Ishikawa (cell line): Measurements from ENCODE around the gene CEP97.
A peak's percentile ranks its signal among the peaks of the same experiment; 100 is the strongest.

ENCODE experiments used
- CEBPB ChIP-seq: IDR thresholded peaks from 2 replicates; pipeline ENCODE4 v1.6.1; 2012
- CREB1 ChIP-seq: IDR thresholded peaks from 2 replicates; pipeline ENCODE4 v1.6.1; 2012; ENCODE audit warnings: low read depth
- EGR1 ChIP-seq: IDR thresholded peaks from 2 replicates; pipeline ENCODE4 v1.6.1; 2012
- EP300 ChIP-seq: IDR thresholded peaks from 2 replicates; pipeline ENCODE4 v1.6.1; 2012; ENCODE audit warnings: borderline replicate concordance
- FOXM1 ChIP-seq: IDR thresholded peaks from 2 replicates; pipeline ENCODE4 v1.6.1; 2012; ENCODE audit warnings: low read depth, borderline replicate concordance
- MAX ChIP-seq: IDR thresholded peaks from 2 replicates; pipeline ENCODE4 v1.6.1; 2012
- NFIC ChIP-seq: IDR thresholded peaks from 2 replicates; pipeline ENCODE4 v1.6.1; 2012
- RAD21 ChIP-seq: IDR thresholded peaks from 2 replicates; pipeline ENCODE4 v1.6.1; 2012; ENCODE audit warnings: low read depth
- REST ChIP-seq: IDR thresholded peaks from 2 replicates; pipeline ENCODE4 v1.6.1; 2012; ENCODE audit warnings: low read depth, mild to moderate bottlenecking
- TAF1 ChIP-seq: IDR thresholded peaks from 2 replicates; pipeline ENCODE4 v1.6.1; 2012; ENCODE audit warnings: low read depth, mild to moderate bottlenecking
- TCF12 ChIP-seq: IDR thresholded peaks from 2 replicates; pipeline ENCODE4 v1.6.1; 2012; ENCODE audit warnings: low read depth
- TEAD4 ChIP-seq: IDR thresholded peaks from 2 replicates; pipeline ENCODE4 v1.6.1; 2012
- USF1 ChIP-seq: IDR thresholded peaks from 2 replicates; pipeline ENCODE4 v1.6.1; 2012
- YY1 ChIP-seq: IDR thresholded peaks from 2 replicates; pipeline ENCODE4 v1.6.1; 2012; ENCODE audit warnings: low read depth
- ZBTB7A ChIP-seq: IDR thresholded peaks from 2 replicates; pipeline ENCODE4 v1.6.1; 2012; ENCODE audit warnings: low read depth

CEP97 gene

GRCh38 chr3:101693540-101693939 is 30.9 kb upstream of the CEP97 start:
- TF ChIP-seq RAD21: peak; percentile 60

GRCh38 chr3:101695779-101696372 is 28.5 kb upstream of the CEP97 start:
- no peak for TF ChIP-seq MAX
- no peak for TF ChIP-seq TCF12
- TF ChIP-seq RAD21: peak; percentile 54

GRCh38 chr3:101701696-101702634 is 22.4 kb upstream of the CEP97 start:
- TF ChIP-seq EP300 (no peak), YY1 (no peak)

GRCh38 chr3:101702726-101703125 is 21.7 kb upstream of the CEP97 start:
- TF ChIP-seq RAD21 (no peak), NFIC (no peak), CEBPB (no peak), TAF1 (no peak), EP300 (no peak), EGR1 (no peak), FOXM1 (no peak), TCF12 (no peak), TEAD4 (no peak), ZBTB7A (no peak), CREB1 (no peak), MAX (no peak)

- TF ChIP-seq EP300: no peak
- no peak for TF ChIP-seq CEBPB
- no peak for TF ChIP-seq ZBTB7A
- no peak for TF ChIP-seq YY1
- no peak for TF ChIP-seq FOXM1
- TF ChIP-seq REST: no peak
- no peak for TF ChIP-seq TEAD4
Measured at GRCh38 chr3:101703169-101703568, 21.2 kb upstream of the CEP97 start.

- no peak for TF ChIP-seq USF1
- TF ChIP-seq CREB1: no peak
- no peak for TF ChIP-seq REST
- TF ChIP-seq EGR1: no peak
Measured at GRCh38 chr3:101709126-101709525, 15.3 kb upstream of the CEP97 start.

- TF ChIP-seq REST (no peak), EP300 (no peak), NFIC (no peak), EGR1 (no peak), TAF1 (no peak), USF1 (no peak), YY1 (no peak), RAD21 (no peak), TCF12 (no peak), MAX (no peak), CEBPB (no peak), CREB1 (no peak), TEAD4 (no peak), FOXM1 (no peak), ZBTB7A (no peak)
Measured at GRCh38 chr3:101718455-101718854, 6.0 kb upstream of the CEP97 start.
